Gastrocnemius medialis (tissue), 4 donors: ENCODE results near the gene PALLD.

Experiments used
- POLR2A ChIP-seq, 2 donors: fragments of 450-650 bp; IDR thresholded peaks; one replicate each; pipeline ENCODE4 v1.6.1; 2017; ENCODE audit warnings: antibody characterized with exemption in 2 of 2, mild to moderate bottlenecking in 2 of 2, moderate library complexity in 2 of 2
- TF ChIP-seq, protein P1 (sequence below), 5 experiments: fragments of 450-650 bp in 3 of 5; fragments of 200-600 bp in 2 of 5; sonication (generic) in 2 of 5; IDR thresholded peaks in 4 of 5; conservative IDR thresholded peaks in 1 of 5; 1 replicate in 4 of 5; 2 replicates in 1 of 5; pipeline ENCODE4 v1.5.1; 2016 to 2019; ENCODE audit warnings: antibody characterized with exemption in 5 of 5, mild to moderate bottlenecking in 3 of 5, moderate library complexity in 3 of 5

- TF ChIP-seq, protein P1, sequence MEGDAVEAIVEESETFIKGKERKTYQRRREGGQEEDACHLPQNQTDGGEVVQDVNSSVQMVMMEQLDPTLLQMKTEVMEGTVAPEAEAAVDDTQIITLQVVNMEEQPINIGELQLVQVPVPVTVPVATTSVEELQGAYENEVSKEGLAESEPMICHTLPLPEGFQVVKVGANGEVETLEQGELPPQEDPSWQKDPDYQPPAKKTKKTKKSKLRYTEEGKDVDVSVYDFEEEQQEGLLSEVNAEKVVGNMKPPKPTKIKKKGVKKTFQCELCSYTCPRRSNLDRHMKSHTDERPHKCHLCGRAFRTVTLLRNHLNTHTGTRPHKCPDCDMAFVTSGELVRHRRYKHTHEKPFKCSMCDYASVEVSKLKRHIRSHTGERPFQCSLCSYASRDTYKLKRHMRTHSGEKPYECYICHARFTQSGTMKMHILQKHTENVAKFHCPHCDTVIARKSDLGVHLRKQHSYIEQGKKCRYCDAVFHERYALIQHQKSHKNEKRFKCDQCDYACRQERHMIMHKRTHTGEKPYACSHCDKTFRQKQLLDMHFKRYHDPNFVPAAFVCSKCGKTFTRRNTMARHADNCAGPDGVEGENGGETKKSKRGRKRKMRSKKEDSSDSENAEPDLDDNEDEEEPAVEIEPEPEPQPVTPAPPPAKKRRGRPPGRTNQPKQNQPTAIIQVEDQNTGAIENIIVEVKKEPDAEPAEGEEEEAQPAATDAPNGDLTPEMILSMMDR (IDR thresholded peaks at IDR 0.05 in 4 of 5, conservative IDR thresholded peaks at IDR 0.05 in 1 of 5) = no peak
- TF ChIP-seq POLR2A (IDR thresholded peaks at IDR 0.05) = no peak
Measured at GRCh38 chr4:168955674-168956073, 458.8 kb downstream of the PALLD start.
